Choroid plexus epithelial cell (primary cell): ENCODE results near the gene SPACA7.

ENCODE experiments used
- DNase-seq: peaks from one replicate; pipeline ENCODE4 v3.0.0-alpha.2; 2010; ENCODE audit warnings: low read depth
- H3K4me3 ChIP-seq: 2 replicates; pipeline ENCODE4 v1.5.1; 2011; ENCODE audit warnings: low read depth, mild to moderate bottlenecking, control low read depth, low read length, moderate library complexity
- TF ChIP-seq, protein P1 (sequence below): conservative IDR thresholded peaks from 2 replicates; pipeline ENCODE4 v1.5.1; 2011; ENCODE audit warnings: low read depth, mild to moderate bottlenecking, control low read depth, inconsistent platforms, low read length, moderate library complexity

SPACA7 gene

DNA sequence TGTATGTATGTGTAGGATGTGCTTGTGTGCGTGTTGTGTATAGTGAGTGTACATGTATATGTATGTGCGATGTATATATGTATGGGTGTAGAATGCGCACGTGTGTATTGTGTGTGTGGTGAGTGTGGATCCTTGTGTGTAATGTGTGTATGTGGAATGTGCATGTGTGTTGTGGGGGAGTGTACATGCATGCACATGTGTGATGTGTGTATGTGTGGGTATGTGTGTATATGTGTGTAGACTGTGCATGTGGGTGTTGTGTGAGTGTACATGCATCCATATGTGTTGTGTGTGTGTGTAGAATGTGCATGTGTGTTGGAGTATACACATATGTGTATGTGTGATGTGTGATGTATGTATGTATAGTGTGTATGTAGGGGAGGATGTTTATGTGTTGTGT is 18.0 kb upstream of the SPACA7 start:
- no peak for DNase-seq
- TF ChIP-seq, protein P1, sequence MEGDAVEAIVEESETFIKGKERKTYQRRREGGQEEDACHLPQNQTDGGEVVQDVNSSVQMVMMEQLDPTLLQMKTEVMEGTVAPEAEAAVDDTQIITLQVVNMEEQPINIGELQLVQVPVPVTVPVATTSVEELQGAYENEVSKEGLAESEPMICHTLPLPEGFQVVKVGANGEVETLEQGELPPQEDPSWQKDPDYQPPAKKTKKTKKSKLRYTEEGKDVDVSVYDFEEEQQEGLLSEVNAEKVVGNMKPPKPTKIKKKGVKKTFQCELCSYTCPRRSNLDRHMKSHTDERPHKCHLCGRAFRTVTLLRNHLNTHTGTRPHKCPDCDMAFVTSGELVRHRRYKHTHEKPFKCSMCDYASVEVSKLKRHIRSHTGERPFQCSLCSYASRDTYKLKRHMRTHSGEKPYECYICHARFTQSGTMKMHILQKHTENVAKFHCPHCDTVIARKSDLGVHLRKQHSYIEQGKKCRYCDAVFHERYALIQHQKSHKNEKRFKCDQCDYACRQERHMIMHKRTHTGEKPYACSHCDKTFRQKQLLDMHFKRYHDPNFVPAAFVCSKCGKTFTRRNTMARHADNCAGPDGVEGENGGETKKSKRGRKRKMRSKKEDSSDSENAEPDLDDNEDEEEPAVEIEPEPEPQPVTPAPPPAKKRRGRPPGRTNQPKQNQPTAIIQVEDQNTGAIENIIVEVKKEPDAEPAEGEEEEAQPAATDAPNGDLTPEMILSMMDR: no peak
- H3K4me3 ChIP-seq: no peak overlapping the region

- TF ChIP-seq, protein P1: no peak
- no peak for DNase-seq
- no peak overlapping the region for H3K4me3 ChIP-seq
Observed at GRCh38 chr13:112362021-112362420, 14.1 kb upstream of the SPACA7 start.

DNA sequence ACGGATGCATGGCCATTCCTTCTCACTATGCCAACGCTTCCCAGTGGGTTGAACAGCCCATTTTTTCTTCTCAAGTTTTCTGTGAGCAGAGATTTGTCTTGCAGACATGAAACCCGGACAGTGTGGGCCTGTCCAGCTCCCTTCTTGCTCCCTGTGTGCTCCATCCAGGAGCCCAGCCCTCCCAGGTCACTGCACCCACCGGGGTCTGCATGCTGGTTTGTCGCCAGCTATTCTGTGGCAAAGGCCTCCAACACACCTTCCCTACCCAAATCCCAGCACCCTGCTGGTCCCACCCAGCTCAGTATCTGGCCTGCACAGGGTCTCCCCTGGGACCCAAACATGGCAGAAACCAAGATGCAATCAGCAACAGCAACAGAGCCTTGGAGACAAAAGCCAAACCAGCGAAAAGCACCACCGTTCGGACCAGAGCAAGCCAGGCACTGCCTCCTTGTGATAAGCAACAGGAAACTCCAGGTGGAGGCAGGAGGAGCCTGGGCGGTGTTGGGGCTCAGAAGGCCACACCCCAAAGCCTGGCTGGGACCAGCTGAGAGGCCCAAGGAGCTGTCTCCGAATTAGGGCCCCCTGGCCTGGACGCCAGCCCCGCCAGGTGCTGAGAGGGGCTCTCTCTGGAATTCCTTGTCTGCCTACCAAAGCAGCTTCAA is 12.2 kb upstream of the SPACA7 start:
- TF ChIP-seq, protein P1: no peak
- no peak for DNase-seq
- H3K4me3 ChIP-seq: no peak overlapping the region

- DNase-seq: no peak
- no peak overlapping the region for H3K4me3 ChIP-seq
- TF ChIP-seq, protein P1: no peak
Observed at GRCh38 chr13:112366907-112367646, 9.1 kb upstream of the SPACA7 start.

DNA sequence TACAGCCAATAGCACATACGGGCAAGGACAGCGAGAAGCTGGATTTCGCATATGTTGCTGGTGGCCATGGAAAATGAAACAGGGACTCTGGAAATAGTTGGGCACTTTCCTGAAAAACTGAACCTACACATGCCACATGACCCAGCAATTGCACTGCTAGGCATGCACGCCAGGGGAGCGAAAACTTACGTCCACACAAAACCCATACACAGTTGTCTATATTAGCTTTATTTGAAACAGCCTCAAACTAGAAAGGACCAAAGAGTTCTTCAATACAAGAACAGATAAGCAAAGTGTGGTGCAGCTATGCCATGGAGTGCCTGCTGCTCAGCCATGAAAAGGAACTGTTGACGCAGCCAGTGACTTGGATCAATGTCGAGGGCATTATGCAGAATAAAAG is 7.3 kb upstream of the SPACA7 start:
- TF ChIP-seq, protein P1: no peak
- H3K4me3 ChIP-seq: no peak overlapping the region
- no peak for DNase-seq

GRCh38 chr13:112370311-112370710 is 5.8 kb upstream of the SPACA7 start:
- no peak overlapping the region for H3K4me3 ChIP-seq
- no peak for DNase-seq
- TF ChIP-seq, protein P1: no peak

- no peak for DNase-seq
- TF ChIP-seq, protein P1: no peak
- H3K4me3 ChIP-seq: no peak overlapping the region
Observed at GRCh38 chr13:112374271-112374670, 1.9 kb upstream of the SPACA7 start.
